PC-9 (cell line): ENCODE data around the gene BRD9. TPM values are rescaled to one million over a fixed set of nuclear protein-coding genes. Genes with fewer than 3 reads are reported as not detected.

Experiments
- BruUV-seq: library from RNA; stranded (reverse); fragments of 400-500 nt; replicated peaks from 2 replicates; lab custom pipeline; 2021; lab: Mats Ljungman, UMichigan
- CTCF ChIA-PET: fragments of 300-600 bp; sonication (Branson Sonifier 250); formaldehyde crosslinking; loops from one replicate; lab custom pipeline; 2022; ENCODE audit warnings: antibody characterized with exemption; lab: Charles Lee
- POLR2A ChIA-PET: fragments of 300-600 bp; sonication (Branson Sonifier 250); formaldehyde crosslinking; loops from one replicate; lab custom pipeline; 2022; ENCODE audit warnings: antibody characterized with exemption; ENCODE audit not compliant: unreplicated experiment; lab: Charles Lee
- DNase-seq, 2 experiments: peaks; one replicate each; pipeline versions ENCODE4 v3.0.0 to v3.0.0-alpha.2; 2015 to 2022; ENCODE audit warnings: mixed read lengths in 1 of 2
- H2AFZ ChIP-seq: fragments of 200-600 bp; sonication (generic); 2 replicates; pipeline ENCODE4 v1.8.1; 2017; ENCODE audit warnings: antibody characterized with exemption
- H3F3A ChIP-seq: fragments of 200-600 bp; sonication (generic); 2 replicates; pipeline ENCODE4 v1.8.1; 2017; ENCODE audit warnings: antibody characterized with exemption, mild to moderate bottlenecking, low read depth; ENCODE audit not compliant: insufficient read depth
- H3K27ac ChIP-seq: fragments of 200-600 bp; sonication (generic); 2 replicates; pipeline ENCODE4 v1.6.1; 2016; ENCODE audit warnings: mixed run types
- H3K27me3 ChIP-seq: fragments of 200-600 bp; sonication (generic); 2 replicates; pipeline ENCODE4 v1.6.1; 2016; ENCODE audit warnings: low read depth, mixed run types; ENCODE audit not compliant: insufficient read depth
- H3K36me3 ChIP-seq: fragments of 200-600 bp; sonication (generic); 2 replicates; pipeline ENCODE4 v1.6.1; 2016; ENCODE audit warnings: low read depth, mixed run types
- H3K4me1 ChIP-seq: fragments of 200-600 bp; sonication (generic); replicated peaks from 2 replicates; pipeline ENCODE4 v1.6.1; 2016; ENCODE audit warnings: mixed run types; ENCODE audit not compliant: insufficient read depth
- H3K4me2 ChIP-seq: fragments of 200-600 bp; sonication (generic); 2 replicates; pipeline ENCODE4 v1.6.1; 2017; ENCODE audit warnings: mixed run types
- H3K4me3 ChIP-seq: fragments of 200-600 bp; sonication (generic); 2 replicates; pipeline ENCODE4 v1.6.1; 2016; ENCODE audit warnings: mixed run types
- H3K79me2 ChIP-seq: fragments of 200-600 bp; sonication (generic); 2 replicates; pipeline ENCODE4 v1.6.1; 2017; ENCODE audit warnings: low read depth, mixed run types
- H3K9me2 ChIP-seq: fragments of 200-600 bp; sonication (generic); 2 replicates; pipeline ENCODE4 v1.8.1; 2017; ENCODE audit warnings: mild to moderate bottlenecking; ENCODE audit not compliant: insufficient read depth
- H3K9me3 ChIP-seq: fragments of 200-600 bp; sonication (generic); 2 replicates; pipeline ENCODE4 v1.8.1; 2016; ENCODE audit warnings: low read depth; ENCODE audit not compliant: insufficient read depth
- H4K20me1 ChIP-seq: fragments of 200-600 bp; sonication (generic); 2 replicates; pipeline ENCODE4 v1.8.1; 2017; ENCODE audit not compliant: insufficient read depth
- EZH2 ChIP-seq: fragments of 200-600 bp; sonication (generic); IDR thresholded peaks from 2 replicates; pipeline ENCODE4 v1.8.0; 2017; ENCODE audit warnings: antibody characterized with exemption, low read depth
- intact Hi-C: fragments of 100-400 bp; cut with micrococcal nuclease; formaldehyde crosslinking; loops from one replicate; pipeline ENCODE4 v1.10.0; 2022; ENCODE audit not compliant: unreplicated experiment
- total RNA-seq: library from RNA; stranded (reverse); gene quantifications from 2 replicates; pipeline ENCODE4 v1.2.3, GENCODE V29; 2021
- TF ChIP-seq, protein P1 (sequence below): fragments of 200-600 bp; sonication (generic); conservative IDR thresholded peaks from 2 replicates; pipeline ENCODE4 v1.6.1; 2017; ENCODE audit warnings: mixed run types, antibody characterized with exemption, mild to moderate bottlenecking, moderate library complexity

The BRD9 gene
- total RNA-seq, 1 experiment from 2014 or later: 102 TPM

- TF ChIP-seq, protein P1, sequence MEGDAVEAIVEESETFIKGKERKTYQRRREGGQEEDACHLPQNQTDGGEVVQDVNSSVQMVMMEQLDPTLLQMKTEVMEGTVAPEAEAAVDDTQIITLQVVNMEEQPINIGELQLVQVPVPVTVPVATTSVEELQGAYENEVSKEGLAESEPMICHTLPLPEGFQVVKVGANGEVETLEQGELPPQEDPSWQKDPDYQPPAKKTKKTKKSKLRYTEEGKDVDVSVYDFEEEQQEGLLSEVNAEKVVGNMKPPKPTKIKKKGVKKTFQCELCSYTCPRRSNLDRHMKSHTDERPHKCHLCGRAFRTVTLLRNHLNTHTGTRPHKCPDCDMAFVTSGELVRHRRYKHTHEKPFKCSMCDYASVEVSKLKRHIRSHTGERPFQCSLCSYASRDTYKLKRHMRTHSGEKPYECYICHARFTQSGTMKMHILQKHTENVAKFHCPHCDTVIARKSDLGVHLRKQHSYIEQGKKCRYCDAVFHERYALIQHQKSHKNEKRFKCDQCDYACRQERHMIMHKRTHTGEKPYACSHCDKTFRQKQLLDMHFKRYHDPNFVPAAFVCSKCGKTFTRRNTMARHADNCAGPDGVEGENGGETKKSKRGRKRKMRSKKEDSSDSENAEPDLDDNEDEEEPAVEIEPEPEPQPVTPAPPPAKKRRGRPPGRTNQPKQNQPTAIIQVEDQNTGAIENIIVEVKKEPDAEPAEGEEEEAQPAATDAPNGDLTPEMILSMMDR: no peak
- no peak for TF ChIP-seq EZH2
- Histone ChIP-seq H3K27me3 (no peaks in the 10 kb centered on the region), H3K4me1 (peaks cover 17% of the 10 kb centered on the region), H3K27ac (no peak overlapping the region), H2AFZ (no peak overlapping the region), H3K4me2 (no peak overlapping the region), H3K36me3 (peaks cover 57% of the 10 kb centered on the region), H3K9me2 (no peaks in the 10 kb centered on the region), H3K9me3 (no peaks in the 10 kb centered on the region), H3F3A (no peaks in the 10 kb centered on the region; the same call in 1 of the 2 replicates), H4K20me1 (peaks cover 9% of the 10 kb centered on the region), H3K4me3 (no peak overlapping the region), H3K79me2 (peaks cover 63% of the 10 kb centered on the region)
- ChIA-PET POLR2A (no interaction called here), CTCF (no interaction called here)
- intact Hi-C loops: no loop called here
- DNase-seq: no peak
- no TSS peak for BruUV-seq
Observed at GRCh38 chr5:889075-889710, 3.4 kb downstream of the BRD9 start.

DNA sequence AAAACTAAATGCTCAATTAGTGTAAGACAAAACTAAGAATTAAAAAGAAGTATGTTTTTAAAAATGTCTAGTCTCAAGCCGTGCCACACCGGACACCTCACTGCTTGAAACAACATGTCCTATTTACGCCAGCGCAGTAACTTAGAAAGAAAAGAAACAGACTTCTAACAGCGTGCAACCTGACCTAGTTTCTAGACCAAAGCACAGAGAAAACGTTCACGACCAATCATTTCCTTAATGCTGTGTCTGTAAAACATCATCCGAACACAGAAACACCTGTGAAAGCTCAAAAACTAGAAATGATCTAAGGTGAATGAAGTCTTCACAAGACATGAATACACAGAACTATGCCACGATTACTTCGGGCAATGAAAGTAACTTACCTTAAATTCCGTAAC, 4.0 kb downstream of the BRD9 start:
- H3K4me3 ChIP-seq: no peak overlapping the region
- BruUV-seq: no TSS peak
- no peaks in the 10 kb centered on the region for H3K27me3 ChIP-seq
- H3K27ac ChIP-seq: no peak overlapping the region
- no peak overlapping the region for H3K4me2 ChIP-seq
- TF ChIP-seq, protein P1: no peak
- ChIA-PET POLR2A (no interaction called here), CTCF (no interaction called here)
- peaks cover 63% of the 10 kb centered on the region for H3K79me2 ChIP-seq
- H3K4me1 ChIP-seq: peaks cover 12% of the 10 kb centered on the region
- no peaks in the 10 kb centered on the region for H3K9me3 ChIP-seq
- peaks cover 14% of the 10 kb centered on the region for H4K20me1 ChIP-seq
- peaks cover 62% of the 10 kb centered on the region for H3K36me3 ChIP-seq
- H3F3A ChIP-seq: no peaks in the 10 kb centered on the region; the same call in 1 of the 2 replicates
- intact Hi-C loops: no loop called here
- no peak overlapping the region for H2AFZ ChIP-seq
- no peaks in the 10 kb centered on the region for H3K9me2 ChIP-seq
- no peak for DNase-seq

DNA sequence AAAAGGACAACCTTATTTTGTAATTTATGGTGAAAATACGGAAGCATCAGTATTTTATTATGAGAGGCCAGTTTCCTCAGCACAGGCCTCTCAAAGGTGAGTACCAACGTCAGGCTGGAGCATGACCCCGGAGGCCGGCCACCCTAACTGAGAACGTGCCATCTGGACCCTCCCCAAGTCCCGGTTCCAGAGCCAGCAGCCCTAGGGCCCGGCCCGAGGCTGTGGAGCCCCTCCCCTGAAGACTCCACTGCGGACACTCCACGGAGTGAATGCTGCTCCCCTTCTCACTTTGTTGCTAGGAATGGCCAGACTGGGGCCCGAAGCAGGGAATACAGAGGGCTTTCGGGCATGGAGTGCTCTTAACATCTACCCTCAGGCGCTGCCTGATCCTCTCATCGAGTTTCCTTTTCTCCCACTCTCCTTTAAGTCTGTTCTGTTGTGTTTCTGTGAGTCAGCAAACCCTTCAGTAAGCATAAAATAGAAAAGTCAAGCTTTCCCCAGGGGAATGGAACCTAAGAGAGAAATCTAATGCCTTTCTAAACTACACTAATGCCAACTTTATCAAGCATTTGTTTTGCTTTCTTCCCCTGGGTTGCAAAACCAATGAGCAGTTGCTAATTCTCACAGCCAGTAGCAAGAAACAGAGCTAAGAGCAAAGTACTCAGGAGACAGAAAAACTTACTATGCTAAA, 4.5 kb downstream of the BRD9 start:
- BruUV-seq: no TSS peak
- intact Hi-C loops: no loop called here
- CTCF ChIA-PET: no interaction called here

More for the DNA sequence above, 4.5 kb downstream of the BRD9 start:
- Histone ChIP-seq H2AFZ (no peak overlapping the region), H3K79me2 (peaks cover 63% of the 10 kb centered on the region), H3K4me3 (no peak overlapping the region), H4K20me1 (peaks cover 20% of the 10 kb centered on the region), H3F3A (no peaks in the 10 kb centered on the region; the same call in 1 of the 2 replicates), H3K4me2 (no peak overlapping the region), H3K27ac (no peak overlapping the region), H3K9me3 (no peaks in the 10 kb centered on the region), H3K4me1 (peaks cover 7% of the 10 kb centered on the region), H3K9me2 (no peaks in the 10 kb centered on the region), H3K36me3 (peaks cover 68% of the 10 kb centered on the region), H3K27me3 (no peaks in the 10 kb centered on the region)
- DNase-seq: no peak
- TF ChIP-seq, protein P1: no peak
- no peak for TF ChIP-seq EZH2
- POLR2A ChIA-PET: no interaction called here
